Endothelial cell of umbilical vein (primary cell): ENCODE data around the gene EPB42. TPM values are rescaled to one million over a fixed set of nuclear protein-coding genes. Genes with fewer than 3 reads are reported as not detected.

ENCODE experiments used
- BruUV-seq: library from RNA; stranded (reverse); fragments of 400-500 nt; replicated peaks from 2 replicates; lab custom pipeline; 2021; lab: Mats Ljungman, UMichigan
- CTCF ChIA-PET: fragments of 300-600, 350-600 bp; sonication (Branson Sonifier 250); formaldehyde crosslinking; loops from one replicate; lab custom pipeline; 2021; ENCODE audit warnings: antibody characterized with exemption, inconsistent platforms; lab: Charles Lee
- POLR2A ChIA-PET: fragments of 300-600, 350-600 bp; sonication (Branson Sonifier 250); formaldehyde crosslinking; loops from one replicate; lab custom pipeline; 2021; ENCODE audit warnings: antibody characterized with exemption, inconsistent platforms; lab: Charles Lee
- DNase-seq: peaks from one replicate; pipeline ENCODE4 v3.0.0-alpha.2; 2011; ENCODE audit warnings: low read depth, low spot score
- FAIRE-seq: peaks from 2 replicates; lab custom pipeline; 2011; peaks lifted over from hg19 to GRCh38; lab: Jason Lieb, UNC
- H2AFZ ChIP-seq: 2 replicates; pipeline ENCODE4 v1.6.0; 2012; ENCODE audit warnings: low read depth, low read length, control low read depth, inconsistent platforms
- H3K27ac ChIP-seq: 2 replicates; pipeline ENCODE4 v1.5.1; 2011; ENCODE audit warnings: low read depth, mild to moderate bottlenecking, control low read depth, low read length, moderate library complexity; ENCODE audit not compliant: insufficient read depth
- H3K27me3 ChIP-seq, 2 experiments: 2 replicates each; pipeline versions ENCODE4 v1.6.0 to v1.6.1; 2011; ENCODE audit warnings: low read length in 2 of 2, mixed read lengths in 1 of 2; ENCODE audit not compliant: control insufficient read depth in 2 of 2, insufficient read depth in 2 of 2
- H3K36me3 ChIP-seq, 2 experiments: 2 replicates in 1 of 2; 3 replicates in 1 of 2; pipeline ENCODE4 v1.5.1; 2011; ENCODE audit warnings: low read length in 2 of 2, mild to moderate bottlenecking in 1 of 2, moderate library complexity in 1 of 2; ENCODE audit not compliant: control insufficient read depth in 2 of 2, insufficient read depth in 2 of 2; ENCODE audit errors: extremely low read depth in 1 of 2
- H3K4me1 ChIP-seq: 3 replicates; pipeline ENCODE4 v1.5.1; 2011; ENCODE audit warnings: mild to moderate bottlenecking, low read length; ENCODE audit not compliant: control insufficient read depth, insufficient read depth; ENCODE audit errors: extremely low read depth
- H3K4me2 ChIP-seq: 2 replicates; pipeline ENCODE4 v1.6.1; 2011; ENCODE audit warnings: low read length, control low read depth, mixed read lengths; ENCODE audit not compliant: insufficient read depth
- H3K4me3 ChIP-seq, 3 experiments: fragments of 200-600 bp in 1 of 3; sonication (generic), shearing (Covaris generic) in 1 of 3; replicated peaks in 1 of 3; 2 replicates each; pipeline ENCODE4 v1.5.1; 2011 to 2016; ENCODE audit warnings: control low read depth in 3 of 3, low read length in 3 of 3, mild to moderate bottlenecking in 2 of 3, inconsistent platforms in 1 of 3, low read depth in 1 of 3, moderate library complexity in 1 of 3; ENCODE audit not compliant: insufficient read depth in 1 of 3
- H3K79me2 ChIP-seq: 2 replicates; pipeline ENCODE4 v1.6.0; 2012; ENCODE audit warnings: low read length, inconsistent platforms; ENCODE audit not compliant: control insufficient read depth, insufficient read depth
- H3K9ac ChIP-seq: replicated peaks from 2 replicates; pipeline ENCODE3; 2011; ENCODE audit warnings: low read length, control low read depth; ENCODE audit not compliant: insufficient read depth; ENCODE audit errors: extremely low read depth
- H3K9me1 ChIP-seq: replicated peaks from 3 replicates; pipeline ENCODE4 v1.6.0; 2011; ENCODE audit warnings: mild to moderate bottlenecking, low read length; ENCODE audit not compliant: control insufficient read depth, insufficient read depth; ENCODE audit errors: extremely low read depth
- H3K9me3 ChIP-seq: replicated peaks from 2 replicates; pipeline ENCODE4 v1.5.1; 2012; ENCODE audit warnings: low read length, inconsistent platforms; ENCODE audit not compliant: control insufficient read depth, insufficient read depth
- H4K20me1 ChIP-seq: replicated peaks from 2 replicates; pipeline ENCODE3; 2011; ENCODE audit warnings: mild to moderate bottlenecking, low read length; ENCODE audit not compliant: control insufficient read depth, insufficient read depth; ENCODE audit errors: extremely low read depth
- GATA2 ChIP-seq: IDR thresholded peaks from 2 replicates; pipeline ENCODE4 v1.7.0; 2011; ENCODE audit warnings: low read depth, mild to moderate bottlenecking, moderate library complexity, mixed read lengths, low read length; ENCODE audit not compliant: insufficient read length, insufficient read depth
- JUN ChIP-seq: IDR thresholded peaks from 2 replicates; pipeline ENCODE4 v1.6.1; 2011; ENCODE audit warnings: borderline replicate concordance, low read depth; ENCODE audit not compliant: insufficient read length, insufficient read depth
- POLR2A ChIP-seq: IDR thresholded peaks from 2 replicates; pipeline ENCODE4 v1.6.1; 2012; ENCODE audit warnings: low read depth, mild to moderate bottlenecking, control low read depth, low read length
- POLR2AphosphoS5 ChIP-seq: IDR thresholded peaks from 2 replicates; pipeline ENCODE4 v1.6.1; 2012; ENCODE audit warnings: low read depth, mild to moderate bottlenecking, control low read depth, low read length, moderate library complexity; ENCODE audit not compliant: insufficient read depth
- dilution Hi-C: fragments of 300-500 bp; cut with MboI; formaldehyde crosslinking; loops from one replicate; pipeline ENCODE4 v1.15.0; 2019; ENCODE audit warnings: low sequenced_read_pairs; ENCODE audit not compliant: extremely low pct_ligation_motif_present
- intact Hi-C: fragments of 100-400 bp; cut with micrococcal nuclease; formaldehyde crosslinking; loops from one replicate; pipeline ENCODE4 v1.10.0; 2022
- polyA plus RNA-seq, 4 experiments: library from polyadenylated mRNA; depleted of rRNA in 3 of 4; stranded (reverse) in 3 of 4; unstranded in 1 of 4; fragments of >200 nt; gene quantifications; 2 replicates each; pipeline versions ENCODE4 v1.2.1 to v1.2.3, GENCODE V29; 2011 to 2012; ENCODE audit warnings: missing spikeins in 1 of 4
- total RNA-seq: library from RNA; stranded (reverse); gene quantifications from 2 replicates; pipeline ENCODE4 v1.2.3, GENCODE V29; 2021
- TF ChIP-seq, protein P1 (sequence below), 2 donors: IDR thresholded peaks; 1 replicate in 1 of 2; 2 replicates in 1 of 2; pipeline ENCODE4 v1.5.1; 2011; ENCODE audit warnings: low read length in 2 of 2, mild to moderate bottlenecking in 2 of 2, moderate library complexity in 2 of 2, control low read depth in 1 of 2, inconsistent platforms in 1 of 2, low read depth in 1 of 2; ENCODE audit not compliant: insufficient read depth in 1 of 2; ENCODE audit errors: extremely low read depth in 1 of 2

Gene EPB42
- total and polyA plus RNA-seq, 2 donors (not counting 3 experiments of a cell fraction or from before 2014, with no cell fraction given) = not detected

DNA sequence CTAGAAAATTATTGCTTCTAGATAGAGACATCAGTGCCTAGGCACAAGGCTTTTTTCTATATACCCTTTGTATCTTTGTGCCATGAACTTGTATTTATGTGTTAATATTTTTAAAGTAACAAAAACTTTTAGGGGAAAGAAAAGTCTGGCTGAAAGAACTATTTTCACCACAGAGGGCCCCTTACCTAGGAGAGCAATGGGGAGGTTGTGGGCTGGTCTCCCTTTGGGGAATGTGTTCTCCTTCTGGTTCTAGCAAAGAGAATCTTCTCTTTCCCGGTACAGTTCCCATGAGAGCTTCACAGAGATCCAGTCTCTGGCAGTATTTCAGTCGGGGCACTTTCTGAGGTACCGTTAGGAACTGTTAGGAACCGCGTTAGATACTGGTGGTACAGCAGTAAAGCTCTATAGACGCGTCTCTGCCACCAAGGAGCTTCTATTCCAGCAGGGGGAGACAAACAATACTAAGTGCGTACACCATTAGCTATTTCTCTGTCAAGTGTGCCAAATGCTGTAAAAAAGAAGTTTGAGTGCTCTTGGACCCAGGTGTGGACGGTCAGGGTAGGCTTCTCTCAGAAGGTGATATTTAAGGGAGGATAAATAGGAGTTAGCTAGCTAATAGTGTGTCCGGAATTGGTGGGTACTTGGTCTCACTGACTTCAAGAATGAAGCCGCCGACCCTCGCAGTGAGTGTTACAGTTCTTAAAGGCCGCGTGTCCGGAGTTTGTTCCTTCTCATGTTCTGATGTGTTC is 4.6 kb upstream of the EPB42 start:
- H3K4me2 ChIP-seq = no peak overlapping the region
- H3K4me3 ChIP-seq = no peak overlapping the region
- no peaks in the 10 kb centered on the region for H4K20me1 ChIP-seq
- H3K9me1 ChIP-seq = no peaks in the 10 kb centered on the region
- H3K9ac ChIP-seq = no peak overlapping the region
- intact Hi-C loops = loop anchor here (1.0 kb wide), 2 partner anchors 43 to 60 kb away; no protein-coding TSS in a partner anchor
- H3K36me3 ChIP-seq = no peaks in the 10 kb centered on the region
- no peaks in the 10 kb centered on the region for H3K9me3 ChIP-seq
- no peak overlapping the region for H3K27ac ChIP-seq
- dilution Hi-C loops = no loop called here
- ChIA-PET POLR2A (interaction anchor here (1.1 kb wide), 1 partner anchor 60 kb away, joined by 3 read pairs; no protein-coding TSS in a partner anchor), CTCF (interaction anchor here (0.6 to 10.5 kb wide), 36 partner anchors 9 to 289 kb away, joined by 3 to 427 read pairs (median 6); partner anchors contain the start of genes TGM5 and UBR1)
- no peak for TF ChIP-seq JUN
- TF ChIP-seq, protein P1, sequence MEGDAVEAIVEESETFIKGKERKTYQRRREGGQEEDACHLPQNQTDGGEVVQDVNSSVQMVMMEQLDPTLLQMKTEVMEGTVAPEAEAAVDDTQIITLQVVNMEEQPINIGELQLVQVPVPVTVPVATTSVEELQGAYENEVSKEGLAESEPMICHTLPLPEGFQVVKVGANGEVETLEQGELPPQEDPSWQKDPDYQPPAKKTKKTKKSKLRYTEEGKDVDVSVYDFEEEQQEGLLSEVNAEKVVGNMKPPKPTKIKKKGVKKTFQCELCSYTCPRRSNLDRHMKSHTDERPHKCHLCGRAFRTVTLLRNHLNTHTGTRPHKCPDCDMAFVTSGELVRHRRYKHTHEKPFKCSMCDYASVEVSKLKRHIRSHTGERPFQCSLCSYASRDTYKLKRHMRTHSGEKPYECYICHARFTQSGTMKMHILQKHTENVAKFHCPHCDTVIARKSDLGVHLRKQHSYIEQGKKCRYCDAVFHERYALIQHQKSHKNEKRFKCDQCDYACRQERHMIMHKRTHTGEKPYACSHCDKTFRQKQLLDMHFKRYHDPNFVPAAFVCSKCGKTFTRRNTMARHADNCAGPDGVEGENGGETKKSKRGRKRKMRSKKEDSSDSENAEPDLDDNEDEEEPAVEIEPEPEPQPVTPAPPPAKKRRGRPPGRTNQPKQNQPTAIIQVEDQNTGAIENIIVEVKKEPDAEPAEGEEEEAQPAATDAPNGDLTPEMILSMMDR (IDR thresholded peaks at IDR 0.05; ENCODE audit: extremely low read depth in 1 of 2, insufficient read depth in 1 of 2, low read depth in 1 of 2, low read length in 2 of 2) = peak; percentile 73 to 76
- TF ChIP-seq GATA2 = no peak
- TF ChIP-seq POLR2AphosphoS5 = no peak
- no peak for TF ChIP-seq POLR2A
- H3K4me1 ChIP-seq = no peaks in the 10 kb centered on the region
- H3K79me2 ChIP-seq = no peaks in the 10 kb centered on the region
- peaks cover 8 to 19% of the 10 kb centered on the region in 2 experiments for H3K27me3 ChIP-seq
- H2AFZ ChIP-seq = no peak overlapping the region
- peak; percentile 74 for FAIRE-seq
- no TSS peak for BruUV-seq
- peak; percentile 56 for DNase-seq
